Measurements from ENCODE around the gene MKI67. TPM values are rescaled to one million over a fixed set of nuclear protein-coding genes. Genes with fewer than 3 reads are reported as not detected.

MKI67 gene
- total and polyA plus RNA-seq, 4 donors = 0.03 to 4.2 (median 0.85) TPM

Other genes starting within 250 kb of the MKI67 start
- not detected for gene CLRN3, start 233.5 kb downstream of the MKI67 start, total RNA-seq
- 1 to 10 TPM in 1 of 2 donors, not detected in 1; 6.3 TPM for gene CLRN3, start 233.5 kb downstream of the MKI67 start, polyA plus RNA-seq
- gene PTPRE, start 219.3 kb downstream of the MKI67 start, total RNA-seq = 10 to 100 TPM; 41.3 to 46.0 TPM
- 1 to 10 TPM; 4.9 to 5.6 TPM for gene PTPRE, start 219.3 kb downstream of the MKI67 start, polyA plus RNA-seq